SH-SY5Y (cell line): ENCODE data around the gene CPXM1.

Source experiments
- GATA2 ChIP-seq: IDR thresholded peaks from 2 replicates; pipeline ENCODE4 v1.6.1; 2011; ENCODE audit warnings: mild to moderate bottlenecking, low read depth, low read length
- GATA3 ChIP-seq: IDR thresholded peaks from 2 replicates; pipeline ENCODE4 v1.6.1; 2011; ENCODE audit warnings: low read depth, mild to moderate bottlenecking, low read length, moderate library complexity

GRCh38 chr20:2816583-2817340 is 16.3 kb upstream of the CPXM1 start:
- TF ChIP-seq GATA2 (no peak), GATA3 (no peak)
